GM12875 (cell line): ENCODE results near the gene GSKIP.
A peak's percentile ranks its signal among the peaks of the same experiment; 100 is the strongest.

Source experiments
- H3K4me3 ChIP-seq: one replicate; pipeline ENCODE4 v1.5.1; 2011; ENCODE audit warnings: low read depth, low read length, control low read depth
- CTCF ChIP-seq: IDR thresholded peaks from 2 replicates; pipeline ENCODE4 v1.5.1; 2011; ENCODE audit warnings: low read depth, mild to moderate bottlenecking, control low read depth, inconsistent platforms, low read length, moderate library complexity, borderline replicate concordance; ENCODE audit not compliant: insufficient read depth

Gene GSKIP

DNA sequence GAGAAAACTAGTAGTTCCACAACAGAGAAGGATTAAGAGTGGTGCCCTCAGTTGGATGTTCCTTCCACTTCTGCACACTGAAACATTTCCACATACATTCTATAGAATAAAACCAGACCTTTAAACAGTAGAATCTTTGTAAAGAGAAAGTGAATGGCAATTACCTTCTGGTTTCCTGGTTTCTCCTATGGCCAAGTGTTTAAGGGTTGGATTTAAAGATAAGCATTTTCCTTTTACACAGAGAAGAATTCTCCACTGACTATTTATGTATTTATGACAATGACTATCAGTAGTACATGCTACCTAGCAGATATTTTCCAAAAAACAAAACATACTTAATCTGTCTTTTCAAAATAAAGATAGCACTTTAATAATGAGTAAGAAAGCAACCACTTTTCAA is 3.4 kb upstream of the GSKIP start:
- TF ChIP-seq CTCF = no peak
- H3K4me3 ChIP-seq = no peak overlapping the region

GRCh38 chr14:96362071-96362964 is 1.0 kb upstream of the GSKIP start:
- no peak for TF ChIP-seq CTCF
- peak overlapping the region; percentile 93 for H3K4me3 ChIP-seq

DNA sequence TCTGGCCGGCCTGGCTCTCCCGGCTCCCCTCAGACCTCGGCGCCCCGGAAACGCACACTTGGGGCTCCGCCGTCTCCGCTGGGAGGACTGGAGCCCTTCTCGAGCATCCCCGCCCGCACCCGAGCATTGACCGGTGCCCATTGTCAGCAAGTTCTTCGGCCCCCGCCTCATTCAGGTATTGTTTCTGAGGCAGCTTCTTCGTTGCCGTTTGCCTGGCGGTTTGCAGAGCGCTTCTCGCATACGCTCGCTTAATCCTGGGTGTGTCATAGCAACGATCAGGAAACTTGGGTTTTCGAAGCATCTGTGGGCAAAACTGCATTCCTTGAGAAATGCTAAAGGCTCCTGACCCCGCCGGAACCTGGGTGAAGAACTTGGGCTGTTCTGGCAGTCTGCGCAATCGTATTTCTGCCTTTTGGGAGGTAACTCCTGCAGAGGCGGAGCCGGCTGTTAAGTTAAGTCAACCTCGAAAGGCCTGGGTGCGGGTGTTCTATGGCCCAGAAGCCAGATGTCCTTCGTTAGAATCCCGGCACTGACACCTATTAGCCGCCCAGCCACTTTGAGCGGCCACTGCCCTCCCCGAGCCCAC is 518 bp downstream of the GSKIP start:
- no peak for TF ChIP-seq CTCF
- peak overlapping the region; percentile 87 for H3K4me3 ChIP-seq

DNA sequence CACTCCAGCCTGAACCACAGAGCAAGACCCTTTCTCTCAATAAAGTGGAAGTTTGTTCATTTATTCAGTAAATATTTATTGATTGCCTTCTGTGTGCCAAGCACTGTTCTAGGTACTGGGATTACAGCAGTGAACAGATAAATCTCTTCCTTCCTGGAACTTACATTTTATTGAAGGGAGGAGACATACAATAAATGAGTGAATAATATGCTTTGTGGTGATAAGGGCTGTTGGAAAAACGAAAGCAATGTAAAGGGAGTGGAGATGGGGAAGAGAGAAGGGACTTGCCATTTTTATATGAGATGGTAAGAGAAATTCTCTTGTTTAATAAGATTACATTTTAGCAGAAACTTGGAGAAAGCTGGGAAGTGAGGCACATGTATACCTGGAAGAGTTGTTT is 1.6 kb downstream of the GSKIP start:
- no peak for TF ChIP-seq CTCF
- no peak overlapping the region for H3K4me3 ChIP-seq

GRCh38 chr14:96368534-96368933 is 5.2 kb downstream of the GSKIP start:
- H3K4me3 ChIP-seq = no peak overlapping the region
- TF ChIP-seq CTCF = no peak

- TF ChIP-seq CTCF = no peak
- no peak overlapping the region for H3K4me3 ChIP-seq
Observed at GRCh38 chr14:96370528-96370927, 7.2 kb downstream of the GSKIP start.

DNA sequence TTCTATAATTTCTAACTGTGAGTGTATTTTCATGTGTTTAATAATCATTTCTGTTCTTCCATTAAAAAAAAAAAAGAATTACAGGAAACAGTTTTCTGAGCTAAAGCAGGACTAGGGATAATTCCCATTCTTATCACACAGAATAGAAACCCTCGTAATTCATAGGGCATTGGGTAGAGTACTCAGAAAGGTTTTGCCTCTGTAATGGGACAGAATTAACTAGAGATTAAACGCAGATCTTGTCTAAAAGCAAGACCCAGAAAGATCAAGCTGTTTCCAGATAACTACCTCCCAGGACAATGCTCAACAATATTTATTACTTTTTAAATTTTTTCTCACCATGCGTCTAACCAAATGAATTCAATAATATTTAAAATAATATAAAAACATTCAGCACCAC is 10.2 kb downstream of the GSKIP start:
- no peak overlapping the region for H3K4me3 ChIP-seq
- no peak for TF ChIP-seq CTCF
